HG02642 (cell line): ENCODE results near the gene PGM1.
A peak's percentile ranks its signal among the peaks of the same experiment; 100 is the strongest.

Experiments used
- ATAC-seq: cut with Tn5 transposase; IDR thresholded peaks from one replicate; pipeline ENCODE4 v1.9.1; 2021; ENCODE audit warnings: mild to moderate bottlenecking; ENCODE audit not compliant: unreplicated experiment, poor library complexity

The PGM1 gene

DNA sequence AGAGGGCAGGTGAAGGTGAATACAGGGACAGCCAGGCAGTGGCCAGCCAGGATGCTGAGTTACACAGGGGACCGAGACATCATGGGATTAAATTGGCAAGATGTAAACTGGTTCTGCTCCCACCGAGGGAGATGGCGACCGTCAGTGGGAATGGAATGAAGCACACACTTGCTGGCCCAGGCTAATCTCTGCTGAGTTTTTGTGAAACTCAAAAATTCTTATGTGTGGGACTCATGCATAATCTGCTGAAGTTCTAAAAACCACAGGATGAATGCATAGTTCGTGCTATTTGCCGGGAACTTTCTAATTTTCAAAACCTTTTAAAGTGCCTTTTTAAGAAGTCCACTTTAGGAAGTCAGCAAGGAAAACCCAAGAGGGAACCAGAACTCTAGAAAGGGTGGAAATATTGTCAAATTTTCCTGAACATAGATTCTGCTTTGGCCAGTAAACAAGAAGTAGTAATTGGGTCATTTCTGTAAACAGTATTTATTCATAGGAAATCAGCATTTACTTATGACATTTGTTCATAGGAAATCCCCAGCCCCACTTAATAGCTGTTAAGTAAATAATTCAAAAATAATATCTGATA is 95.2 kb downstream of the PGM1 start:
- no peak for ATAC-seq

DNA sequence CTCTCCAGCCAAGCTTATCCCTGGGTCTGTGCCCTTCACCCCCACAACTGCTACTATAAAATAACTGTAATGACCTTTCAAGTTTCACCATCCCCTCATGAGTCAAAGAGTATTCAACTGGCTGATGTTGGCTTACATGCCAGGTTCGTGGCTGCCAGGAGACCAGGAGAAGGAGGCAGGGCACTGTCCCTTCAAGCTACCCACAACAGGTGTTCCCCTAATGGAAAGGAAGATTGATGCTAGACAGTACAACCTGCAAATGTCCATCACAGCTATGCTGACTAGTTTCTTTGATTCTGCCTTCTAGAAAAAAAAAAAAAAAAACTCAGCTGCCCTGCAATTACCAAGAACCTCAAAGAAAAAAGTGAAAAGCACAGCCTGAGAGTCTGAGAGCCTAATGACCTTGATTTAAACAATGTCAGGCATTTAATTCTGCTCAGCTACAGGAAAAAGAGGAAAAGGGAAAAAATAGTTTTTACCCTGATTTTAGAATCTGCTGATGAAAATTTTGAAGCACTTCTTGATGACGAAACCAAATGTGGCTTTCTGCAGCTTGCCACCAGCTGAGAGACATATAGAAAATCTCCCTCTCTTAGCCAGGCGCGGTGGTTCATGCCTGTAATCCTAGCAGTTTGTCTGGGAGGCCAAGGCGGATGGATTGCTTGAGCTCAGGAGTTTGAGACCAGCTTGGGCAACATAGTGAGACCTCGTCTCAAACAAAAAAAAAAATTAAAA is 97.9 kb downstream of the PGM1 start:
- ATAC-seq, result no peak

DNA sequence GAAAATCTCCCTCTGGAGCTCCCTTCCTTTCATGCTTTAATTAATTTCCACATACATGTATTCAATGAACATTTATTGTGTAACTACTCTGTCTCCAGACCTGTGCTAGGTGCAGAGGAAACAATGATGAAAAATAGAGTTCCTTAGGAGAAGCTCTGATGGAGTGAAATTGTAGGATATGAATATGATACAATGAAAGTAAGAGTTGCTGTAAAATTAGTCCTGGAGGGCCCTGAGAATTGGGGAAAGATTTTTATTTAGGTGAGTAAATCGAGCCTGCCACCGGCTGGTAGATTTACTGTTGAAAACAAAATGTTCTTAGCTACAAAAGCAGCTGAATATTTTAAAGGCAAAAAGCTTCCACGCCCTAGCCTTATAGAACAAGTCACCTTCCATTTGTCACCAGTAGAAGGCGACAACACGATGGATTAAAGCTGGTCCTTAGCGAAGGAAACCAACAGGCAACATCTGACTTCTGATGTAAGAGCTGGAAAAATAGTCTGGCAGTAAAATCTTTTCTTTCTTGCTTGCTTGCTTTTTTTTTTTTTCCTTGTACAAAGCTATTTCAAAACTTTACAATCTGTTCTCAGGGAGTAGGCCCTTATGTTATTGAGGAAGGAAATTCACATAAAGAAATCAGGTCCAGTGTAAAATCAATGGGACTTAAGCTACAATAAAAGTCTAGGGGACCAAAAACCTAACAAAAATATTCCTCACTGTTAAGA is 98.7 kb downstream of the PGM1 start:
- peak; percentile 66 for ATAC-seq

DNA sequence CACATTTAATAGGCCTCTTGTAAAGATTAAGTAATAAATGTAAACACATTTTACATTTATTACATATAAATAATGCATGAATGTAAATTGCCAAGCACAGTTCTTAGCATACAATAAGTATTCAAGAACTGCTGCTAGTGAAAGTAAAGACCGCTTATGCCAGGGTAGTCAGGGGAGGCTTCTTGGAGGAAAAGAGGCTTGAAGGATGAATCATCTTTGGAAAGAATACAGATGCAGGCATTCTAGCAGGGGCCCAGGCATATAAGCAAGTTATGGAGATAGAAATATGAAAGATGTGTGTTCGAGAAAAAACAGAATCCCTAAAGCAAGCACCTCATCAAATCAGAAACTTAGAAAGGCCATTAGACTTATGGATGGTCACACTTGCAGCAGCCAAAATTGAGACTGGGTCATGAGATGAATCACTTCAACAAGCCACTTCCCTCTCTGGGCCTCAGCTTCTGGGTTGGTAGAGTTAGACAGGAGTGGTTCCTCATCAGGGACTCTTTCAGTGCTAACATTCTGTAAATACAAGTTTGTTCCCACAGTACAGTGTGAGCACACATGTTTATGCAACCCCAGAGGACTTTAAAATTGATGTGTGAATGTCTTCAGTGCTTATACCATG is 100.8 kb downstream of the PGM1 start:
- no peak for ATAC-seq

DNA sequence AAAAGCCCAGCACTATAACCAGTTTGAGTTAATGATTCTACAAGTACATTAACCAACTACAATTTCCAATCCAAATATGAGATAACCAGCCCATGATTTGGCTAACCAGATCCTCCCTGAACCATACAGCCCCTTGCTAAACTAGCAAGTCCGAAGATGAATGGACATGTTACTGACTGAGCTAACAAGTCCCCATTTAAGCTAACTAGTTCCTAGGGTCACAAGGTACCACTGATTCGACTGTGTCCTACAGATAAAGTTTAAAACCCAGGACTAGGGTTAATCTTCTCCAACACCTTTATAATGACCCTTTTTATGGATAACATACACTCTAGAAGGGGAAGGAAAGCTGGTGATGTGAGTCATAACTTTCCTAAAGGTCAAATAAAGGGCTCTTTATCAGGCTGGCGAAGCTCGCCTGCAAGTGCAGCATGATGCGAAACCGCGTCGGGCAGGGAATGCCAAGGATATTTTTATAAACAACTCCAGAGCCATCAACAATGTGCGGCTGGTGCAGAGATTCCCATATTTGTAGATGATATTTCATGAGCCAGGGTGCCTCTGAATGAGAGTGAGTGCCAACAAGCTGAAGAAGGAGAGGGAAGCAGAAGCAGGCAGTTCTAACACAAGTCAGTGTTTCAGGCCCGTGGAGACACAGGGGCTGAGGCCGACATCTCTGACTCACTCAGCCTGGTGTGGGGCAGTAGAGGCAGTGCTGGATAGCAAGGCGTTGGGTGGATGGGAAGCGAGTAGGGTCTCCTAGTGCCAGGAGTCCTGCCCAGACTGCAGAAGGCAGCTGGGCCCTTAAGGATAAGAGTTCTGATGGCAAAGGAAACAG is 105.0 kb downstream of the PGM1 start:
- ATAC-seq, result no peak

DNA sequence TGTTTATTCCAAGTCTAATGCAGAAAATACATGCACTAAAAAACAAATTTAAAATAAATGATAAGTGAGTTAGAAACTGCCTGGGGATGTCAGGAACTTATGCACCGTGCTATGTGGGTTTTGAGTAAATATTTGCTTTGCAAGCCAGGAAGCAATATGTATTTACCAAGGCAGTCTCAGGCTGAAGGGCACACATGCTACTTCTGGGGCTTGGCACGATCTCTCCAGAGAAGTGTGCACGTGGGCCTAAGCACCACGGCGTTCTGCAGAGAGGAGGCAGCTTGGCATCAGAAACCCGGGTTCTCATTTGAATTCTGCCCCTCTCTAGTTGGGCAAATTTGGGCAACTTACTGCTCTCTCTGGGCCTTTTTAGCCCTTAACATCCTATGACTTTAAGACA is 108.0 kb downstream of the PGM1 start:
- no peak for ATAC-seq

DNA sequence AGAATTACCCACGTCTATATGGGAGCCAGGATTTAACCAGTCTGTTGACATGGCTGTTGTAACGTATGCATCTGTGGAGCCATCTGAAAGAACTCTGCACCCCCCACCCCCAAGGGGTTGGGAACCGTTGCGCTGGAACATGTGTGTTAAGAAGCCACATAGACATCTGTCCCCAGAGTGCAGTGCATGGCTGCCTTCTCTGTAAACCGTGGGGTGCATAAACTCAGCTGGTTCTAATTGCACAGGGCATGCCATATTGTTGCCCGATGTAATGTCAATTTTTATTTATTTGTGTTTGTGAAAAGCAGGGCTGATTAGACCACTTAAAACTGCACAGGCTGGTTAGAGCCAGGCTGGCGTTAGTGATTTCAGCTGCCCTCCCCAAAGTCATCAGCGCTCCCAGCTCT is 110.5 kb downstream of the PGM1 start:
- ATAC-seq, result no peak

DNA sequence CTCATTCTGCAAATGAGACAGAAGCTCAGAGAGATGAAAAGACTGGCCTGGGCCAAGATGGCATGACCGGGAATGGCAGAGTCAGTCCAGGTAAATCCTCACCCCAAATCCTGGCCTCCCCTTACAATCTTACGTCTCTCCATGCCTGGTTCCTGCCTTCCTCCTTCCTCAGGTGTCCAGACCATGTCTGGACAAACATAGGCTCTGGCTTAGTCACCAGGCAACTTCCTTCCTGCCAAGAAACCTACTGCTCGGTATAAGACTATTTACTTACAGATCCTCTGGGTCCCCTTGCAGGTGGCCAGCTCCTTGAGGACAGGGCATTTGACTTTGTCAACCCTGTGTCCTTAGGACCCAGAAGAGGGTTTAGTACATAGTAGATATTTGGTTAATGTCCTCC is 111.2 kb downstream of the PGM1 start:
- no peak for ATAC-seq

DNA sequence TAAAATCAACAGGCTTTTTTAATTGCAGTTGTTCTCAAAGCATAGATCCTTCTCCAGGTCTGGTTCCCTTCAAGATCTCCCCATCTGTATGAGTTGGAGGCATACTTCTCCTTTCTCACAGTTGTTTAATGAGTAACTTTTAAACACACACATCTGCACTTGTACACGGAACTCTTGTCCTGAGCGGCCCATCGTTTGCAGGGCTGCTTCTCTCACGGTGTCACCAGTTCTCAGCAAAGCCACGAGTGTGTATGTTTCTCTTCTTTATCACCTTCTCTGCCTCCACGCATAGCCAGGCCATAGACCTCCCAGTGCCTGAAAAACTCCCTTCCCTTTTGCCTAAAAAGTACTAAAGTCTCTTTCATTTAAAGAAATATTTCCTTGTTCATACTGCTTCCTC is 111.9 kb downstream of the PGM1 start:
- ATAC-seq, result peak; percentile 87

DNA sequence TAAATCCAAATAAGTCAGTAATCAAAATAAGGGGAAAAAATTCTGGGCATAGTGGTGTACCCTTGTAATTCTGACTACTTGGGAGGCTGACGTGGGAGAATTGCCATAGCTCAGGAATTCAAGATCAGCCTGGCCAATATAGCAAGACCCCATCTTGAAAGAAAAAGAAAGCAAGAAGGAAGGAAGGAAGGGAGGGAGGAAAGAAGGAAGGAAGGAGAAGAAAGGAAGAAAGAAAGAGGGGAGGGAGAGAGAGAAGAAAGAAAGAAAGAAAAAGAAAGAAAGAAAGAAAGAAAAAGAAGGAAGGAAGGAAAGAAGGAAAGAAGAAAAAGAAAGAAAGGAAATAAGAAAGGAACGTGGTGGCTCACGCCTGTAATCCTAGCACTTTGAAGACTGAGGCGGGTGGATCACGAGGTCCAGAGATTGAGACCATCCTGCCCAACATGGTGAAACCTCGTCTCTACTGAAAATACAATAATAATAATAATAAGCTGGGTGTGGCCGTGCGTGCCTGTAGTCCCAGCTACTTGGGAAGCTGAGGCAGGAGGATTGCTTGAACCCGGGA is 116.1 kb downstream of the PGM1 start:
- no peak for ATAC-seq
